ENCODE results near the gene RTRAF. TPM values are rescaled to one million over a fixed set of nuclear protein-coding genes. Genes with fewer than 3 reads are reported as not detected.

Gene RTRAF
- polyA plus RNA-seq, 1 of the 3 experiments (the other 2 are of a cell fraction) = 43.6 TPM

DNA sequence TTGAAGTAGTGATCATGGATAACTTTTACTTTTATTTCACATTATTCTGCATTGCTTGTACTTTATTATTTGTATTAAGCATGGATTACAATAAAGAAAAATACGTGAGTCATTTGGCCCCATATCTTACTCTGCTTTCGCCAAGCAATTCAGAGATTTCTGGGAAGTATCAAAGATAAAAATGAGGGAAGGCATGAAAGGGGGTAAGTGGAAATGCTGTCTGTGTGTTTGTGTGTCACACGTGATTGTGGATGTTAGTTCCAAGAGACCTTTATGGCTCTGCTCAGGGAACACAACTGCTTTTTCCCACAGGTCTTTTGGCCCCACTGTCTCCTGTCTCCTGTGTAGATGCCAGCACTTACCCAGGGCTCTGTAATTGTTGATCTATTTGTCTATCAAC is 69.0 kb downstream of the RTRAF start:
- H3K4me2 ChIP-seq = no peak overlapping the region
- peaks cover 13% of the 10 kb centered on the region for H3F3A ChIP-seq (replicated peaks; ENCODE audit: insufficient read depth)
- no peak overlapping the region for H3K27ac ChIP-seq (ENCODE audit: low read depth in 2 of 2, low read length in 1 of 2)
- WGBS (ENCODE audit: low lambda C conversion rate) = 90% methylated on average over 3 of the region's 3 CpGs
- H3K4me3 ChIP-seq (ENCODE audit: low read depth in 2 of 2, low read length in 1 of 2) = no peak overlapping the region
- H4K20me1 ChIP-seq (ENCODE audit: insufficient read depth) = no peaks in the 10 kb centered on the region
- no peak for DNase-seq
- H3K9me2 ChIP-seq = no peaks in the 10 kb centered on the region
- no peaks in the 10 kb centered on the region for H3K27me3 ChIP-seq (ENCODE audit: insufficient read depth)
- CTCF ChIA-PET = interaction anchor here (1.3 to 2.6 kb wide), 4 partner anchors 11 to 44 kb away, joined by 3 to 7 read pairs (median 6); partner anchors contain the start of gene NID2
- TF ChIP-seq JUND (IDR thresholded peaks at IDR 0.05) (no peak), ELF1 (IDR thresholded peaks at IDR 0.05) (no peak), FOXM1 (IDR thresholded peaks at IDR 0.05; ENCODE audit: low read depth) (no peak), RXRA (IDR thresholded peaks at IDR 0.05; ENCODE audit: borderline replicate concordance, low read depth) (no peak), EP300 (IDR thresholded peaks at IDR 0.05; ENCODE audit: borderline replicate concordance in 1 of 2, low read depth in 1 of 2, low read length in 1 of 2) (no peak), SIN3A (IDR thresholded peaks at IDR 0.05; ENCODE audit: borderline replicate concordance, low read depth, low read length) (no peak), NFIC (IDR thresholded peaks at IDR 0.05; ENCODE audit: borderline replicate concordance) (no peak), YY1 (IDR thresholded peaks at IDR 0.05; ENCODE audit: low read depth) (no peak), RAD21 (IDR thresholded peaks at IDR 0.05; ENCODE audit: low read length) (no peak), TAF1 (IDR thresholded peaks at IDR 0.05; ENCODE audit: borderline replicate concordance, low read depth, low read length) (no peak)
- TF ChIP-seq, protein P1, sequence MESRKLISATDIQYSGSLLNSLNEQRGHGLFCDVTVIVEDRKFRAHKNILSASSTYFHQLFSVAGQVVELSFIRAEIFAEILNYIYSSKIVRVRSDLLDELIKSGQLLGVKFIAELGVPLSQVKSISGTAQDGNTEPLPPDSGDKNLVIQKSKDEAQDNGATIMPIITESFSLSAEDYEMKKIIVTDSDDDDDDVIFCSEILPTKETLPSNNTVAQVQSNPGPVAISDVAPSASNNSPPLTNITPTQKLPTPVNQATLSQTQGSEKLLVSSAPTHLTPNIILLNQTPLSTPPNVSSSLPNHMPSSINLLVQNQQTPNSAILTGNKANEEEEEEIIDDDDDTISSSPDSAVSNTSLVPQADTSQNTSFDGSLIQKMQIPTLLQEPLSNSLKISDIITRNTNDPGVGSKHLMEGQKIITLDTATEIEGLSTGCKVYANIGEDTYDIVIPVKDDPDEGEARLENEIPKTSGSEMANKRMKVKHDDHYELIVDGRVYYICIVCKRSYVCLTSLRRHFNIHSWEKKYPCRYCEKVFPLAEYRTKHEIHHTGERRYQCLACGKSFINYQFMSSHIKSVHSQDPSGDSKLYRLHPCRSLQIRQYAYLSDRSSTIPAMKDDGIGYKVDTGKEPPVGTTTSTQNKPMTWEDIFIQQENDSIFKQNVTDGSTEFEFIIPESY (IDR thresholded peaks at IDR 0.05; ENCODE audit: borderline replicate concordance, low read depth) = no peak
- no peak overlapping the region for H3K9ac ChIP-seq
- POLR2A ChIA-PET = no interaction called here
- no peaks in the 10 kb centered on the region for H3K9me3 ChIP-seq
- H3K79me2 ChIP-seq (ENCODE audit: insufficient read depth) = no peaks in the 10 kb centered on the region
- peaks cover 6 to 18% of the 10 kb centered on the region in 2 experiments; a peak in 2 of 4 replicates for H3K4me1 ChIP-seq (ENCODE audit: control insufficient read depth in 1 of 2, insufficient read depth in 2 of 2, low read depth in 1 of 2, low read length in 1 of 2)
- no peak overlapping the region for H2AFZ ChIP-seq (ENCODE audit: low read depth)
- H3K36me3 ChIP-seq (replicated peaks in 1 of 2; ENCODE audit: control insufficient read depth in 1 of 2, insufficient read depth in 2 of 2, low read length in 1 of 2) = peaks cover 0 to 43% of the 10 kb centered on the region in 2 experiments

DNA sequence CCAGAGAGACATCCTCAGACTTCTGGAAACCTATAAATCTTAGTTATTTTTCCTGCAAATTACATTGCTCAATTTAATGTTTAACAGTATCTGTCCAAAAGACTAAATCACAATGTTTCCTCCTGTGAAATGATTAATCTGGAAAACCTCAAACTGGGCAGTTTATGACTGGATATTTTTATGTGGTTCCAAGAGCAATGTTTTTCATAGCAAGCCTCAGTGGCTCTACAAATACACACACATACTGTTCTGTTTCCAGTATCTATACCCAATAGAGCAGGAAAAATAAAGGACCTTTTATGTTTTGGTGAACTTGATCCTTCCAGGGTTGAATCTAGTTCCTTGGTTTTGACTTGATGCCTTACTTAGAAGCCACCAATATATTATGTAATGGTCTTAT is 70.3 kb downstream of the RTRAF start:
- ChIA-PET POLR2A (no interaction called here), CTCF (interaction anchor here (0.9 to 2.6 kb wide), 6 partner anchors 10 to 71 kb away, joined by 3 to 7 read pairs (median 4); partner anchors contain the start of gene NID2)
- Histone ChIP-seq H3K9me3 (no peaks in the 10 kb centered on the region), H3K4me1 (ENCODE audit: control insufficient read depth in 1 of 2, insufficient read depth in 2 of 2, low read depth in 1 of 2, low read length in 1 of 2) (peaks cover 6 to 18% of the 10 kb centered on the region in 2 experiments; a peak in 2 of 4 replicates), H3K4me3 (ENCODE audit: low read depth in 2 of 2, low read length in 1 of 2) (no peak overlapping the region), H3K9me2 (no peaks in the 10 kb centered on the region), H3K27ac (ENCODE audit: low read depth in 2 of 2, low read length in 1 of 2) (no peak overlapping the region), H3K36me3 (replicated peaks in 1 of 2; ENCODE audit: control insufficient read depth in 1 of 2, insufficient read depth in 2 of 2, low read length in 1 of 2) (peaks cover 0 to 37% of the 10 kb centered on the region in 2 experiments), H3K27me3 (ENCODE audit: insufficient read depth) (no peaks in the 10 kb centered on the region), H3K79me2 (ENCODE audit: insufficient read depth) (no peaks in the 10 kb centered on the region), H3K4me2 (no peak overlapping the region), H4K20me1 (ENCODE audit: insufficient read depth) (no peaks in the 10 kb centered on the region), H3K9ac (no peak overlapping the region), H2AFZ (ENCODE audit: low read depth) (no peak overlapping the region), H3F3A (replicated peaks; ENCODE audit: insufficient read depth) (peaks cover 13% of the 10 kb centered on the region)
- no peak for DNase-seq
- no peak for TF ChIP-seq ELF1 (IDR thresholded peaks at IDR 0.05)
- TF ChIP-seq NRF1 (IDR thresholded peaks at IDR 0.05; ENCODE audit: low read depth, low read length) = no peak
- TF ChIP-seq, protein P2, sequence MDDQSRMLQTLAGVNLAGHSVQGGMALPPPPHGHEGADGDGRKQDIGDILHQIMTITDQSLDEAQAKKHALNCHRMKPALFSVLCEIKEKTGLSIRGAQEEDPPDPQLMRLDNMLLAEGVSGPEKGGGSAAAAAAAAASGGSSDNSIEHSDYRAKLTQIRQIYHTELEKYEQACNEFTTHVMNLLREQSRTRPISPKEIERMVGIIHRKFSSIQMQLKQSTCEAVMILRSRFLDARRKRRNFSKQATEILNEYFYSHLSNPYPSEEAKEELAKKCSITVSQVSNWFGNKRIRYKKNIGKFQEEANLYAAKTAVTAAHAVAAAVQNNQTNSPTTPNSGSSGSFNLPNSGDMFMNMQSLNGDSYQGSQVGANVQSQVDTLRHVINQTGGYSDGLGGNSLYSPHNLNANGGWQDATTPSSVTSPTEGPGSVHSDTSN (IDR thresholded peaks at IDR 0.05) = no peak
- TF ChIP-seq RCOR1 (IDR thresholded peaks at IDR 0.05; ENCODE audit: low read length) = no peak
- no peak for TF ChIP-seq JUND (IDR thresholded peaks at IDR 0.05)
- no peak for TF ChIP-seq FOXJ3 (CRISPR knock-in tag; IDR thresholded peaks at IDR 0.05)
- TF ChIP-seq, protein P3, sequence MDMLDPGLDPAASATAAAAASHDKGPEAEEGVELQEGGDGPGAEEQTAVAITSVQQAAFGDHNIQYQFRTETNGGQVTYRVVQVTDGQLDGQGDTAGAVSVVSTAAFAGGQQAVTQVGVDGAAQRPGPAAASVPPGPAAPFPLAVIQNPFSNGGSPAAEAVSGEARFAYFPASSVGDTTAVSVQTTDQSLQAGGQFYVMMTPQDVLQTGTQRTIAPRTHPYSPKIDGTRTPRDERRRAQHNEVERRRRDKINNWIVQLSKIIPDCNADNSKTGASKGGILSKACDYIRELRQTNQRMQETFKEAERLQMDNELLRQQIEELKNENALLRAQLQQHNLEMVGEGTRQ (IDR thresholded peaks at IDR 0.05; ENCODE audit: borderline replicate concordance, low read depth, low read length) = no peak
- TF ChIP-seq GABPA (IDR thresholded peaks at IDR 0.05; ENCODE audit: low read depth) = no peak
- TF ChIP-seq MEF2A (IDR thresholded peaks at IDR 0.05; ENCODE audit: borderline replicate concordance, low read depth) = no peak
- no peak for TF ChIP-seq EP300 (IDR thresholded peaks at IDR 0.05; ENCODE audit: borderline replicate concordance in 1 of 2, low read depth in 1 of 2, low read length in 1 of 2)
- TF ChIP-seq SMC3 (IDR thresholded peaks at IDR 0.05; ENCODE audit: low read depth, low read length) = no peak
- TF ChIP-seq RXRA (IDR thresholded peaks at IDR 0.05; ENCODE audit: borderline replicate concordance, low read depth) = no peak
- TF ChIP-seq, protein P1 (IDR thresholded peaks at IDR 0.05; ENCODE audit: borderline replicate concordance, low read depth) = no peak
- TF ChIP-seq YY1 (IDR thresholded peaks at IDR 0.05; ENCODE audit: low read depth) = no peak
- no peak for TF ChIP-seq MXI1 (IDR thresholded peaks at IDR 0.05; ENCODE audit: low read depth, low read length)

Measured in SK-N-SH (cell line).